NOMO-1 treated with DMSO at 0.1 percent for 48 hours (cell line): ENCODE results near the gene MRTO4.
"Not testable (repeated sequence)": the region's sequence is repeated elsewhere in the genome, so short reads cannot be mapped to it uniquely, and the experiment has no call there.

Source experiments
- DNase-seq: peaks from one replicate; lab custom pipeline; 2025; ENCODE audit not compliant: unreplicated experiment; lab: John Stamatoyannopoulos, UW

Gene MRTO4

GRCh38 chr1:19251305-19252196 lies at the start of gene MRTO4, which contains the start of gene EMC1:
Gene MRTO4 (plus strand): TSS chr1:19251805. CDS start chr1:19251836, 31 bp downstream.
Gene EMC1 (minus strand): TSS chr1:19251524. CDS start chr1:19251509, 15 bp downstream.
- DNase-seq, result peak; percentile 77

- DNase-seq, result no peak
Measured at GRCh38 chr1:19202396-19202795, 49.2 kb upstream of the MRTO4 start.

DNA sequence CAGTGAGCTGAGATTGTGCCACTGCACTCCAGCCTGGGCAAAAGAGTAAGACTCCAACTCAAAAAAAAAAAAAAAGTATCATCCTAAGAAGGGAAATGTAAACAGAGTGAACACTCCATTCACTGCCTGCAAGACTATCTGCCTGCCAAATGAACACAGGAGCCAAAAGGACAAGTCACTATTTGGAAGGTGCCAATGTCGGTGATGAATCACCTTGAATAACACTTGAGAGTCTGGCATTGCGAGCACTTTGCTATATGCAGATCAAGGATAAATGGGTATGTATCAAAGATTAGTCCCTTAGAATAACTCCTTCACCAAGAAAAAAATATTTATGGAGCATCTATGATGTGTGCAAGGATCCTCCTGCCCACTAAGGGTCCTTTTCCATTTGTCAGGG lies 48.2 kb upstream of the MRTO4 start:
- no peak for DNase-seq

- DNase-seq, result peak; percentile 7
Measured at GRCh38 chr1:19204446-19205266, 46.9 kb upstream of the MRTO4 start.

DNA sequence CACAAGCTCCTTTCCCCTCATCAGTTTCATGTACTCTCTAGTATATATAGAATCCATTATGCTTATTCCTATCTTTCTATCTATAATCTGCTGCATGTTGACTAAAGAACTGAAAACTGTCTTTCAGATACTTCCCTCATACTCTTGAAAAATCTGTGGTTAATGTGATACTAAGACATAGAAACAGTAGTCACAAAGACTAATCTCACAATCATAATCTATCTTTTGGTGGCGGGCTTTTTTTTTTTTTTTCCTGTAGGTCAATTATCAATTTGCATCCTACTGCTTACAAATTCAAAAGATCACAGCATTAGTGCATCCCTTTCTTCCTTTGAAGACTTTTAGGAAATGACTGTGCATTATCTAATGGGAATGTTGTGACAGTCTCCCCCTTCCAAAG lies 46.2 kb upstream of the MRTO4 start:
- DNase-seq, result no peak

DNA sequence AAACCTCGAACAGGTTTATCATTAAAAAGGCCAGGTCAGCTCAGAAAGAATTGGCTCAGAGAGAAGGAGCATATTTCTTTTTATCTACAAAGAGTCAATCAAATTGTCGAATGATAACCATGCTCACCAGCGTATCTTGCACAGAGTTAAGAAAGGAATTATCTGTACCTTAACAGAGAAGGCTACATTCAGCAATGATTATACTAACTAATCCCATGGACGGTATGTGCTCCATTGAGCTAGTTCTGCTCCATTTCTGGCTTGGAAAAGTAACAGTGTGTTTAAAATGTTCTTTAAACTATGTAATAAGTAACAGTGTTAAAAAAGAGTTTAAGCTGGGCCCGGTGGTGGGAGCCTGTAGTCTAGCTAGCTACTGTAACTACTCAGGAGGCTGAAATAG lies 45.8 kb upstream of the MRTO4 start:
- no peak for DNase-seq

GRCh38 chr1:19206947-19207346 lies 44.7 kb upstream of the MRTO4 start:
- no peak for DNase-seq

DNA sequence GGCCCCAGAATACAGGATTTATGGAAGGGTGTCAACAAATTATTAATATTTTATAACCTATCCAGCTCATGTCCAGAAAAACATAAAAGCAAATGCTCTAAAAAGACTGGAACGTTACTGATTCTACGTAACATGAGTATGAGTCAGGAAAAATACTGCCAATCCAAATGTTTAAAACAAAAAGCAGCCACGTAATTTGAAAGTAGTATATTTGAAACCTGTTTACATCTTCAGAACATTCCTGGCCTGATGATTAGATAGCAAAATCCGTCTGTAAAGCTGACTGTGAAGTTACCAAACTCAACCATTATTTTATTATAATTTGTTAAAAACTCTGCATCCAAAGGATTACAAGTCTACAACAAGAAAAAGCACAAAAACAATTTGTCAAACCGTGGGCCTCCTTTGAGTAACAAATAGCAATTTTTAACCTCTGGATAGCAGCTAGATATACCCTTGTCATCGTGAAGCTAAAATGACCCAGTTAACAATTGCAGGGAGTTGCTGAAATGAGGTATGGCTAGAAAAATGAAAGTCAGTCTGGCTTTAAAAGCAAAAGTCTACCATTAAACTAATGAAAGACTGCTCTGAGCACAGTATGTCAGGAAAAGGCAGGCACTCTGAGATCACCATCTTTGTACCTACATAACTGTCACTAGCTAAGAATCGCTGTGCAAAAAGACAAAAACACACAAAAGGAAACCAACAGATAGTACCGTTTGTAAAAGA lies 42.7 kb upstream of the MRTO4 start:
- DNase-seq, result no peak

DNA sequence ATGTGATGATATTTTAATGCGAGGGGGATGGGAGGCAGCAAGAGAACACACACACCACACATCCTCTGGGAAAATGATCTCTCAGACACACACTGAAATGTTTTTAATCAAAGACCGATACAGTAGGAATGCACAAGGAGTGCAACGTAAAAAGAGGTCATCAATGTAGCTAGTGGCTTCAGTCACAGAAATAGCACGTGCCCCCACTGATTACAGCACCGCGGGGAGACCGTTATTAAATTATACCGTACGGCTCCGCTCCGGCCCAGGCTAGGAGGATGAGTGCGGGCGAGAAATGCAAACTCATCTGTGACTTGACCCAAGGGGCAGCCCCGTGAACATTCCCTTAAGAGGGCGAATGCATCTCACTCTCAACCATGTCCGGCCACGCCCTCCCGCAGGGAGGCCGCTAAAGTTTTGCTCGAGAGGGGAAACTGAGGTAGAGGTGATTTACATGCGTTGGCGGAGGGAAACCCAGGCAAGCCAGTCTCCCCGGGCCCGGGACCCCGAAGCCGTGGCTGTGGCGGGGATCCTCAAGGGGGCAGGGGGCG lies 42.1 kb upstream of the MRTO4 start:
- DNase-seq, result peak; percentile 7

DNA sequence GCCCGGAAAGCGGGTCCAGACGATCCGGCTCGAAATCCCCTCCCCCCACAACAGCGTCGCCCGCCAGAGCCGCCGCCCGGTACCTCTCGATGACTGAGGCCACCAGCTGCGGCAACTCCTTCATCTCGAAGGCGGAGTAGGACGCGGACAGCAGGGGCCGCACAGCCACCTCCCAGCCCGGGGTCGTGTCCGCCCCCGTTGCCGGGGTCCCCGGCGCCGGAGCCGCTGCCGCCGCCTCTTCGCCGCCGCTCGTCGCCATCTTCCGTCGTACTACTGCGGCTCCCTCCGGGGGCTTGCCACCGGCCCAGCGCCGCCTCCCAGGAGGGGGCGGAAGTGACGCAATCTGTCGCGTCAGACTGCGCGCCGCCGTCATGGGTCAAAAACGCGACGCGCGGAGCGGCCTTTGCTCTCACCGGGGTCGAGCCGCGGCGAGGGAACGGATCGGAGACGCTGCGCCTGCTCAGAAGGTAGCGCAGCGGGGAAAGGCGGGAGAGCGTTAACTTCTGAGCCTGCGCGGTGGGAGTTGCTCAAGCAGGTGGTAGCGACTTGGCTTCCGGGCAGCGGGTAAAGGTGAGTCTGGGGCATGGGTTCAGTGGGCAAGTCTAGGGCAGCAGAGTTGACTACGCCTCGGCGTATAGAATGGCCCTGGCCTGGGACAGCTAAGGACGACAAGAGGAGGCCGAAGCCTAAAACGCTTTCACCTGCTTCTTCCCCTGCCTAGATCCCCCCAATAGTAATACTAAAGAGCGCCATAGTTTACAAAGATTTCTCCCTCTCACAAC lies 41.4 kb upstream of the MRTO4 start, which contains the start of gene UBR4:
Gene UBR4 (minus strand): TSS at position 277 of the 782 bp plus-strand sequence. CDS start 18 bp downstream, at position 259.
- DNase-seq, result peak; percentile 85

- DNase-seq, result peak; percentile 46
Measured at GRCh38 chr1:19210772-19211549, 40.6 kb upstream of the MRTO4 start.

DNA sequence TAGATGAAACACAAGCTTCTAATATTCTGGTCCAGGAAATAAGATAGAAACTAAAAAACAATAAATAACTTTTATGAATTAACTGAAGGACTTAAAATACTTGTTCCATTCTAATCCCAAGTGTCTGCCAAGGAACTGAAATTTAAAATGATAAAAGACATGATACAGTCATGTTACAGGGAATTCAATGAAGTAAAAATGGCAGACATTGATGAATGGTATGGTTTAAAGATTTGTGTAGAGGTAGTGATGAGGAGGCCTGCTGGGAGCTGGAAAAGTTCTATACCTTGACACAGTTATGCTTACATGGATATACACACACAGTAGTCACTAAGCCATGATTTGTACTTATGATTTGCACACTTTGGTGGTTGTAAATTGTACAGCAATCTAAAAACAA lies 39.4 kb upstream of the MRTO4 start:
- no peak for DNase-seq

DNA sequence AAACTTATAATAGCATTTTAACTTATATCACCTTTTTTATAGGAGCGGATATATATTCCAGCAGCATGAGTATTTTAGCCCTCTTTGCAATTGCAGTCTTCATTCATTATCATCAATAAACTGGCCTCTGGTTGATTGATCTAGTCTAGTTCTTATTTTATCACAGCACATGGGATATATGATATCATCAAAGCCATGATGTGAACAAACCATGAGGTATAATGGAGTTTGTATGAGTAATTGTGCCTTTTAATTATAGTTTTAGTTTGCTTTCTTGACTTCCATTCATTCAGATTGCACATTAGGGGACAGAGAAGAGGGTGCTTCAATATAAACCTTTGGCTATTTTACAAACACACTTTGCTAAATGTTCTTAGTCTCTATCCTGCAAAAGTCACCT lies 38.0 kb upstream of the MRTO4 start:
- no peak for DNase-seq

- not testable (repeated sequence) for DNase-seq
Measured at GRCh38 chr1:19216585-19216984, 35.0 kb upstream of the MRTO4 start.

DNA sequence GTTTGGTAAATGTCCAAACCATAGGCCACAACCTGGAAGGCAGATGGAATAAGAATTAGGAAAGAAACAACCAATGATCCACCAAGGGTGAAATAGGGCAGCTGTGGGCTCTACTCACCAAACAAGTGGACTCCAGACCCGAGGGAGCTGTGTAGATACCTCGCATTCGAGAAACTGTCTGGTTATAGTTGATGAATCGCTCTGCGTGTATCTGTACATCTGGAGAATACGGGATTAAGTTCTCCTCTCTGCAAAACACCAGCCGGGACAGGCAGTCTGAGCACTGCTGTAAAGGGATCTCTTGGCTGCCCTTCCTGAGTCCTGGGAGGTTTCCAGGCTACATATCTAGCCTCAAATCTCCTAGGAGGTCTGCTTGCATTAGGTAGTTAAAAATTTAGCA lies 32.2 kb upstream of the MRTO4 start:
- no peak for DNase-seq

- no peak for DNase-seq
Measured at GRCh38 chr1:19220080-19220846, 31.3 kb upstream of the MRTO4 start.

DNA sequence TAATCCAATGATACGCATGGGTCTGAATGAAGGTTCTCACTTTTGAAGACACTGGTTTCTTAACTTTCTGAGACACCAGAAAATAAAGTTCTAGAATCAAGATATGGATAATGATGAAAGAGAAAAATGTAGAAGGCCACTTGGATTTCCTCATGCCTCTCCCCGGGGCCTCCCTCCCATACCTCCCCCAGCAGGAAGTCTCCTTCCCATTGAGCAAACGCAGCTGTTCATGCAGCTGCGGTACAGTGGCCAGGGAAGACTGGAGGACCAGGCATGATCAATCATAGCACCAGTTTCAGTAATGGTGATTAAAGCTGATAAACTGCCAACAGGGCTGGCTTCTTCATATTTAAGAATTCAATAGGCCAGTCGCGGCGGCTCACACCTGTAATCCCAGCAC lies 30.6 kb upstream of the MRTO4 start:
- DNase-seq, result no peak

DNA sequence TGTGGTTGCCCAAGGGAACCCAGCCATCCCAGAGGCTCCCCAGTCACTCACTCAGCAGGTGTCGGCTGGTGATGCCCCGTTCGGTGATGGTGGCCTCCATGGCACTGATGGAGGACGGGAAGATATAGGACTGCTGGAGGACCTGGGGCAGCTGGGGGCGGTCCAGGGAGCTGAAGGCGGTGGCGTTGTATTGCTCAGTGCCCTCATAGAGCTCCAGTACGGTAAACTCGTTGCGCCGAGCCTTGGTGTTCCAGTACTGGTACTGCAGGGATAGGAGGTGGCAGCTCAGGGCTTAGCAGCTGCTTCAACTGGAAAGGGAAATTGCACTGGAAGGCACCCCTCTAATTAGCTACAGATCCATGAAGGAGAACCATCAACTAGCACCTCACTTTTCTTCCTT lies 29.0 kb upstream of the MRTO4 start:
- no peak for DNase-seq
